Glomerular visceral epithelial cell (primary cell): ENCODE data around the gene SPSB3.

ENCODE experiments used
- DNase-seq: peaks from one replicate; pipeline ENCODE4 v3.0.0-alpha.2; 2016; ENCODE audit errors: extremely low spot score

SPSB3 gene

GRCh38 chr16:1782408-1783264 lies at the start of gene SPSB3, which contains the start of gene NUBP2:
SPSB3 (minus strand) TSS chr16:1782571; CDS start chr16:1781483, 1,088 bp downstream.
NUBP2 (plus strand) TSS chr16:1782960; CDS start chr16:1783021, 61 bp downstream.
- peak; percentile 100 for DNase-seq

- no peak for DNase-seq
Observed at GRCh38 chr16:1831186-1832075, 49.1 kb upstream of the SPSB3 start.

- no peak for DNase-seq
Observed at GRCh38 chr16:1830213-1830612, 47.8 kb upstream of the SPSB3 start.

GRCh38 chr16:1828645-1829410 lies 46.5 kb upstream of the SPSB3 start:
- no peak for DNase-seq

GRCh38 chr16:1826691-1827573 lies 44.6 kb upstream of the SPSB3 start, which contains the start of the genes FAHD1 and HAGH:
FAHD1 (plus strand) TSS chr16:1827206; CDS start chr16:1827239, 33 bp downstream.
HAGH (minus strand) TSS chr16:1826825; CDS start chr16:1826787, 38 bp downstream.
- DNase-seq: peak; percentile 90

GRCh38 chr16:1825864-1826690 lies 43.7 kb upstream of the SPSB3 start:
- peak; percentile 63 for DNase-seq

GRCh38 chr16:1825381-1825863 lies 43.1 kb upstream of the SPSB3 start:
- no peak for DNase-seq

GRCh38 chr16:1823821-1824220 lies 41.5 kb upstream of the SPSB3 start:
- peak; percentile 66 for DNase-seq

GRCh38 chr16:1822801-1823200 lies 40.4 kb upstream of the SPSB3 start:
- DNase-seq: no peak

- no peak for DNase-seq
Observed at GRCh38 chr16:1821861-1822611, 39.7 kb upstream of the SPSB3 start.

- DNase-seq: no peak
Observed at GRCh38 chr16:1820946-1821290, 38.5 kb upstream of the SPSB3 start.

- no peak for DNase-seq
Observed at GRCh38 chr16:1820096-1820945, 38.0 kb upstream of the SPSB3 start.

GRCh38 chr16:1819611-1820010 lies 37.2 kb upstream of the SPSB3 start:
- DNase-seq: no peak

- no peak for DNase-seq
Observed at GRCh38 chr16:1818873-1819525, 36.6 kb upstream of the SPSB3 start.

- no peak for DNase-seq
Observed at GRCh38 chr16:1818204-1818872, 36.0 kb upstream of the SPSB3 start.

GRCh38 chr16:1817716-1818115 lies 35.3 kb upstream of the SPSB3 start:
- DNase-seq: no peak

- DNase-seq: no peak
Observed at GRCh38 chr16:1817276-1817589, 34.9 kb upstream of the SPSB3 start.
